ENCODE results near the gene SUCLG2. TPM values are rescaled to one million over a fixed set of nuclear protein-coding genes. Genes with fewer than 3 reads are reported as not detected.

The SUCLG2 gene
- total and polyA plus RNA-seq, 4 donors: 34.3 to 68.4 (median 44.3) TPM

DNA sequence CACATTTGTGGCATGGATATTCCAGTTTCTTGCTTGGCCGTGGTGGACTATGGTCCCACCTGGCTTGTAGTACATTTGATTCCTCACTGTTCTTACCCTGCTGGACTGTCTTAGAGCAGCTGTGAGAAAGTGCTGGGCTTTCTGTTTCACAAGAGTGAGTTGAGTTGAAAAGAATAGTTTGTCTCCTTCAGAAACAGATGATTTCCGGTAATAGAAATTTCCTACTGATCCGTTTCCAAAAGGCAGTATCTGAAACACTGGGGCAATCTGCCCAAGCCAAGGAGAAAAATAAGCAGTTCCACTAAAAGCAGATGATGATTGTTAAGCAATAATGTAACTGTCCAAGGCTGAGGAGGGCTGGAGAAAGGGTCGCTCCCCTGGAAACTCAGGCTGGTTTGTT, 96.0 kb downstream of the SUCLG2 start:
- Histone ChIP-seq H3K4me3 (no peak overlapping the region), H3K27me3 (ENCODE audit: control insufficient read depth in 3 of 3, insufficient read depth in 3 of 3, low read length in 2 of 3) (no peaks in the 10 kb centered on the region), H3K27ac (ENCODE audit: low read depth in 1 of 2, low read length in 1 of 2) (no peak overlapping the region), H3K9ac (ENCODE audit: insufficient read depth in 1 of 2, low read length in 2 of 2) (no peak overlapping the region), H3K9me3 (ENCODE audit: control insufficient read depth in 4 of 4, insufficient read depth in 3 of 4, low read length in 3 of 4) (no peaks in the 10 kb centered on the region), H3K36me3 (ENCODE audit: control insufficient read depth in 4 of 4, insufficient read depth in 4 of 4, low read length in 4 of 4) (peaks cover 0 to 9% (median 2%) of the 10 kb centered on the region in 4 donors), H3K4me1 (ENCODE audit: control insufficient read depth in 5 of 5, insufficient read depth in 5 of 5, low read length in 5 of 5) (peaks cover 0 to 35% (median 6%) of the 10 kb centered on the region in 5 donors)
- TF ChIP-seq, protein P1, sequence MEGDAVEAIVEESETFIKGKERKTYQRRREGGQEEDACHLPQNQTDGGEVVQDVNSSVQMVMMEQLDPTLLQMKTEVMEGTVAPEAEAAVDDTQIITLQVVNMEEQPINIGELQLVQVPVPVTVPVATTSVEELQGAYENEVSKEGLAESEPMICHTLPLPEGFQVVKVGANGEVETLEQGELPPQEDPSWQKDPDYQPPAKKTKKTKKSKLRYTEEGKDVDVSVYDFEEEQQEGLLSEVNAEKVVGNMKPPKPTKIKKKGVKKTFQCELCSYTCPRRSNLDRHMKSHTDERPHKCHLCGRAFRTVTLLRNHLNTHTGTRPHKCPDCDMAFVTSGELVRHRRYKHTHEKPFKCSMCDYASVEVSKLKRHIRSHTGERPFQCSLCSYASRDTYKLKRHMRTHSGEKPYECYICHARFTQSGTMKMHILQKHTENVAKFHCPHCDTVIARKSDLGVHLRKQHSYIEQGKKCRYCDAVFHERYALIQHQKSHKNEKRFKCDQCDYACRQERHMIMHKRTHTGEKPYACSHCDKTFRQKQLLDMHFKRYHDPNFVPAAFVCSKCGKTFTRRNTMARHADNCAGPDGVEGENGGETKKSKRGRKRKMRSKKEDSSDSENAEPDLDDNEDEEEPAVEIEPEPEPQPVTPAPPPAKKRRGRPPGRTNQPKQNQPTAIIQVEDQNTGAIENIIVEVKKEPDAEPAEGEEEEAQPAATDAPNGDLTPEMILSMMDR (IDR thresholded peaks at IDR 0.05; ENCODE audit: control extremely low read depth, extremely low read depth): no peak
- WGBS, 2 donors: 74 to 82% methylated on average over 4 of the region's 4 CpGs
- ATAC-seq (ENCODE audit: insufficient read depth, low FRiP score): peak; percentile 19
- peak; percentile 64 to 94 (median 90) for DNase-seq

DNA sequence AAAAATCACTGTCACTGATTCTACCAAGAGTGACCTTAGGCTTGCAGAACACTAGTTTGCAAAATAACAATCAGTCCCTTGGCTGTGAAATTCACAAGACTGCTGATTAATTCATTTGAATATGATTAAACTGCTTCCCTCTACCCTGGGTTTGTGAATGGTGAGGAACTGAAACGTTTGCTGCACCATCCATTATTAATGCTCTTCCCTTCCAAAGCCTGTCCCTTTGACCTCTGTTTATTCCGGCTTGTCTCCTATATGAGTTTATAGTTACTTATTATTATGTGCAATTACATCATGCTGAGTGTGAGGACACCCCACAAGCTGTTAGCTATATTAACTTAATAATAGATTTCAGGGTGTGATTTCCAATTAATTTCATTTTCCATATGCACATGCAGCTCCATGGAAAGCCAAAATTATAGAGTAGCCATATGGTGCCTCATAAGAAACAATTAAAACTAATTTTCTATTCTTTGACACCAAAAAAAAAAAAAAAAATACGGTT, 96.5 kb downstream of the SUCLG2 start:
- no peak overlapping the region for H3K9ac ChIP-seq (ENCODE audit: insufficient read depth in 1 of 2, low read length in 2 of 2)
- H3K4me1 ChIP-seq (ENCODE audit: control insufficient read depth in 5 of 5, insufficient read depth in 5 of 5, low read length in 5 of 5): peaks cover 0 to 35% (median 6%) of the 10 kb centered on the region in 5 donors
- H3K4me3 ChIP-seq: no peak overlapping the region
- H3K9me3 ChIP-seq (ENCODE audit: control insufficient read depth in 4 of 4, insufficient read depth in 3 of 4, low read length in 3 of 4): no peaks in the 10 kb centered on the region
- TF ChIP-seq, protein P1 (IDR thresholded peaks at IDR 0.05; ENCODE audit: control extremely low read depth, extremely low read depth): no peak
- H3K36me3 ChIP-seq (ENCODE audit: control insufficient read depth in 4 of 4, insufficient read depth in 4 of 4, low read length in 4 of 4): peaks cover 0 to 9% (median 2%) of the 10 kb centered on the region in 4 donors
- DNase-seq: peak in 1 of 3 donors; percentile 13
- H3K27me3 ChIP-seq (ENCODE audit: control insufficient read depth in 3 of 3, insufficient read depth in 3 of 3, low read length in 2 of 3): no peaks in the 10 kb centered on the region
- ATAC-seq (ENCODE audit: insufficient read depth, low FRiP score): no peak
- 69 to 83% methylated on average over 3 of the region's 3 CpGs for WGBS, 2 donors
- no peak overlapping the region for H3K27ac ChIP-seq (ENCODE audit: low read depth in 1 of 2, low read length in 1 of 2)

DNA sequence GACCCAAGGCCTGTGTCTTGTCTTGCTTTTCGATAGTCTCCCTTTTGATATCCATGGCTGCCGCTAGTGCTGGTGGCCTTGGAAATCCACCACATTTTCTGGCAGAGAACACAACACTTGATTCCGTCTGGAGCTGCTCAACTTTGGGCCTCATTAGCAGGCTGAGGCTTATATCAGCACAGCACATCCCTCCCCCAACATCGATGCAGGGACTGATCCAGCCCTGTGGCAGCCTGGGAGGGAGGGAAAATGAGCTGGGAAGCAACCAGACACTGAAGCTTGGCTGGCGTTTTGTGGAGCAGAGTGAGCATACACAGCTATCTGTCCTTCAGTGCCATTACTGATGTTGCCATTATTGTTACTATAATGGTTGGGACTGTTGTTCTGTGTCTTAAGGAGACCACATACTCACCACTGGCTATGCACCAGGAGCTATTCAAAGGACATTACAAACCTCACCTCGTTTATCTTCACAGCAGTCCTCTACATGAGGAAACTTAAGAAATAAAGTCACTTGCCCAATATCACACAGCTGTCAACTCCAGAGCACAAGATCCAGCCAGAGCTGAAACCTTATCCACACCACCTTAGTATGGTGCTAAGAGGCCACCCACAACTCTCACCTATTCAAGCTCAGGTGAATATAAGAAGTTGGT, 102.9 kb downstream of the SUCLG2 start:
- peaks cover 2 to 8% (median 7%) of the 10 kb centered on the region in 5 donors for H3K4me1 ChIP-seq (ENCODE audit: control insufficient read depth in 5 of 5, insufficient read depth in 5 of 5, low read length in 5 of 5)
- DNase-seq (peak; percentile 29 to 73 (median 50)), ATAC-seq (ENCODE audit: insufficient read depth, low FRiP score) (no peak)
- H3K27me3 ChIP-seq (ENCODE audit: control insufficient read depth in 3 of 3, insufficient read depth in 3 of 3, low read length in 2 of 3): no peaks in the 10 kb centered on the region
- peaks cover 0 to 5% (median 1%) of the 10 kb centered on the region in 4 donors for H3K36me3 ChIP-seq (ENCODE audit: control insufficient read depth in 4 of 4, insufficient read depth in 4 of 4, low read length in 4 of 4)
- WGBS, 2 donors: 82 to 87% methylated on average over 6 of the region's 6 CpGs
- H3K9me3 ChIP-seq (ENCODE audit: control insufficient read depth in 4 of 4, insufficient read depth in 3 of 4, low read length in 3 of 4): no peaks in the 10 kb centered on the region
- no peak overlapping the region for H3K27ac ChIP-seq (ENCODE audit: low read depth in 1 of 2, low read length in 1 of 2)
- H3K4me3 ChIP-seq: no peak overlapping the region
- TF ChIP-seq, protein P1 (IDR thresholded peaks at IDR 0.05; ENCODE audit: control extremely low read depth, extremely low read depth): no peak
- H3K9ac ChIP-seq (ENCODE audit: insufficient read depth in 1 of 2, low read length in 2 of 2): no peak overlapping the region
